T-helper 22 cell (primary cell): Measurements from ENCODE around the gene MC1R.
"Not testable (repeated sequence)": the region's sequence is repeated elsewhere in the genome, so short reads cannot be mapped to it uniquely, and the experiment has no call there.

Experiments used
- DNase-seq: peaks from one replicate; pipeline ENCODE4 v3.0.0-alpha.2; 2020; ENCODE audit warnings: low read depth

MC1R gene

DNA sequence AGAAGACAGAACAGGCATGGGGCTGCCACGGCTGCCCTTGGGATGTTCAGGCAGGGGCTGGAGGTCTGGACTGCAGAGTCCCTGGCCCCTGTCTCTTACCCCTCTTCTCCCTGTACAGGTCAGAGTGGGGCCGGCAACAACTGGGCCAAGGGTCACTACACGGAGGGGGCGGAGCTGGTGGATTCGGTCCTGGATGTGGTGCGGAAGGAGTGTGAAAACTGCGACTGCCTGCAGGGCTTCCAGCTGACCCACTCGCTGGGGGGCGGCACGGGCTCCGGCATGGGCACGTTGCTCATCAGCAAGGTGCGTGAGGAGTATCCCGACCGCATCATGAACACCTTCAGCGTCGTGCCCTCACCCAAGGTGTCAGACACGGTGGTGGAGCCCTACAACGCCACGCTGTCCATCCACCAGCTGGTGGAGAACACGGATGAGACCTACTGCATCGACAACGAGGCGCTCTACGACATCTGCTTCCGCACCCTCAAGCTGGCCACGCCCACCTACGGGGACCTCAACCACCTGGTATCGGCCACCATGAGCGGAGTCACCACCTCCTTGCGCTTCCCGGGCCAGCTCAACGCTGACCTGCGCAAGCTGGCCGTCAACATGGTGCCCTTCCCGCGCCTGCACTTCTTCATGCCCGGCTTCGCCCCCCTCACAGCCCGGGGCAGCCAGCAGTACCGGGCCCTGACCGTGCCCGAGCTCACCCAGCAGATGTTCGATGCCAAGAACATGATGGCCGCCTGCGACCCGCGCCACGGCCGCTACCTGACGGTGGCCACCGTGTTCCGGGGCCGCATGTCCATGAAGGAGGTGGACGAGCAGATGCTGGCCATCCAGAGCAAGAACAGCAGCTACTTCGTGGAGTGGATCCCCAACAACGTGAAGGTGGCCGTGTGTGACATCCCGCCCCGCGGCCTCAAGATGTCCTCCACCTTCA lies 16.2 kb downstream of the MC1R start:
- no peak for DNase-seq

DNA sequence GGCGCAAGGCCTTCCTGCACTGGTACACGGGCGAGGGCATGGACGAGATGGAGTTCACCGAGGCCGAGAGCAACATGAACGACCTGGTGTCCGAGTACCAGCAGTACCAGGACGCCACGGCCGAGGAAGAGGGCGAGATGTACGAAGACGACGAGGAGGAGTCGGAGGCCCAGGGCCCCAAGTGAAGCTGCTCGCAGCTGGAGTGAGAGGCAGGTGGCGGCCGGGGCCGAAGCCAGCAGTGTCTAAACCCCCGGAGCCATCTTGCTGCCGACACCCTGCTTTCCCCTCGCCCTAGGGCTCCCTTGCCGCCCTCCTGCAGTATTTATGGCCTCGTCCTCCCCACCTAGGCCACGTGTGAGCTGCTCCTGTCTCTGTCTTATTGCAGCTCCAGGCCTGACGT lies 17.0 kb downstream of the MC1R start:
- not testable (repeated sequence) for DNase-seq

DNA sequence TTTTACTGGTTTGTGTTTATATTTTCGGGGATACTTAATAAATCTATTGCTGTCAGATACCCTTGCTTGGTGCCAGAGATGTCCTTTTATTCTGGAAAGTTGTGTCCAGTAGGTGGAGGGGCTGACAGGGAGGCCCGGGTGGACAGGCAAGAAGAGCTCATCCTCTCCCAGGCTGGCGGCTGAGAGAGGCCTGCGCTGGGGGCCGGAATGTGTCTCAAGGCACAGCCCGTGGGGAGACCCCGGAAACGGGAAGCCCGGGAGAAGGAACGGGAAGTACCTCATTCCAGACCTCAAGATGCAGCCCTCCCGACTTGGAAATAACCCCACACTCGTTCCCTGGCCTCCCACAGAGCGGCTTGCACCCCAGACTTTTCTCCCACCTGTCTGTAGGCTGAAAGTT lies 17.4 kb downstream of the MC1R start:
- no peak for DNase-seq

DNA sequence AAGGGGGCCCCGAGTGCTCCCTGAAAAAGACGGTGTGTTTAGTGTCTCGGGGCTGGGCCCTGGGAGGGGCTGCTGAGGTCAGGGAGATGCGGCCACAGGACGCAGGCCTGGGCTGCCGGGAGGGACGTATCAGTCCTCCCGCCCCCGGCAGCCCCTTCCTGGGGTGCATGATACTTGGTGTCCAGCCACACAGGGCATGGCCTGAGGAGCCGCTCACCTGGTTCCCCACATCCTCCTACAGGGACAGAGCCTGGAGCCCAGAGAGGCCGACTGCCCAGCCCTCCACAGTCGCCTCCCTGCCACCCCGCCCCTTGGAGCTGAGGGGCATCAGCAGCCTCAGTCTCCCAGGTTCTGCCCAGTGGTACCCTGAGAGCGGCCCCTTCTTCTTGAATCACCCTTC lies 17.8 kb downstream of the MC1R start:
- no peak for DNase-seq

GRCh38 chr16:89936981-89937380 lies 18.3 kb downstream of the MC1R start:
- DNase-seq = no peak

DNA sequence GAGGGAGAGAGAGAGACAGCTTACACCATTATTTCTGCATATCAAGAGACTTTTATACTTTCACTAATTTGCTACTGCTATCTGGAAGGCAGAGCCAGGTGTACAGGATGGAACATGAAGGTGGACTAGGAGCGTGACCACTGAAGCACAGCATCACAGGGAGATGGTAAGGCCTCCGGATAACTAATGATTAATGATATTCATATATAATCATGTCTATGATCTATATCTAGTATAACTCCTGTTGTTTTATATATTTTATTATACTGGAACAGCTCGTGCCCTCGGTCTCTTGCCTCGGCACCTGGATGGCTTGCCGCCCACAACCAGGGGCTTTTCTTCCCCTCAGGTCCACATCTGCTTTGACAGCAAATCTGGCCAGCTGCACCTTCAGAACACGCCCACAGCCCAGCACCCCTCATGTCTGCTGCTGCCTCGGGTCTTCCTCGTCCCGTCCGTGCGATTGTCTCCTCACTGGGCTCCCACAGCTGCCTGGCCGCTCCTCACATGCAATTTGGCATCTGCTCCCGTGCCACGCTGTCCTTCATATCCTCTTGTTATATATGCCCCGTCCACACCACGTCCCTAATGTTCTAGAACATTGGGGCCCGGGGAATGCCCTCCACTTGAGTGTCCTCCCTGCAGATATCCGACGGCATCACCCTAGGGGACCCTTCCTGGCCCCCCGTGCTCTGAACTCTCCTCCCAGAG lies 19.7 kb downstream of the MC1R start:
- DNase-seq = no peak

DNA sequence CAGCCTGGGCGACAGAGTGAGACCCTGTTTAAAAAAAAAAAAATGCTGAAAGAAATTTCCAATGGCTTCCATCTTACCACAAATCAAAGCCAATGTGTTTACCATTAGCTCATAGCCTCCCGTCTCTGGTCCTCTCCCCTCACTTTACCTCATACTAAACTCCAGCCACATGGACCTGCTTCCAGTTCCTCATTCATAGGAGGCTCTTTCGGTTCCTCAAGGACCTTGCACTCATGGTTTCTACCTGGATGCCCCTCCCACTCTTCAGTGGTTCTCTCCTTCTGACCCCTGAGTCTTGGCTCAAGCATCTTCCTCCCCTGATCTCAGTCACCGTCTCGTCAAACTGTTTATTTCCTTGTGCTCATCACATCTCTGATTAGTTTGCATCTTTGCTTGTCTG lies 26.1 kb downstream of the MC1R start:
- DNase-seq = no peak

DNA sequence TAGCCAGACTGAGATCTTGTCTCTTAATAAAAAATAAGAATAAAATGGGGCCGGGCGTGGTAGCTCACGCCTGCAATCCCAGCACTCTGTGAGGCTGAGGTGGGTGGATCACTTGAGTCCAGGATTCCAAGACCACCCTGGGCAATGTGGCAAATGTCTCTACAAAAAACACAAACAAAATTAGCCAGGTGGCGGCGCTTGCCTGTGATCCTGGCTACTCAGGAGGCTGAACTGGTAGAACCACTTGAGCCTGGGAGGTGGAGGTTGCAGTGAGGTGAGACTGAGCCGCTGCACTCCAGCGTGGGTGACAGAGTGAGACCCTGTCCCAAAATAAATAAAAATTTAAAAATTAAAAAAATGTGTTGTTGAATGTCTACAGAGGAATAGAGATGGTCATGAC lies 27.0 kb downstream of the MC1R start:
- no peak for DNase-seq

DNA sequence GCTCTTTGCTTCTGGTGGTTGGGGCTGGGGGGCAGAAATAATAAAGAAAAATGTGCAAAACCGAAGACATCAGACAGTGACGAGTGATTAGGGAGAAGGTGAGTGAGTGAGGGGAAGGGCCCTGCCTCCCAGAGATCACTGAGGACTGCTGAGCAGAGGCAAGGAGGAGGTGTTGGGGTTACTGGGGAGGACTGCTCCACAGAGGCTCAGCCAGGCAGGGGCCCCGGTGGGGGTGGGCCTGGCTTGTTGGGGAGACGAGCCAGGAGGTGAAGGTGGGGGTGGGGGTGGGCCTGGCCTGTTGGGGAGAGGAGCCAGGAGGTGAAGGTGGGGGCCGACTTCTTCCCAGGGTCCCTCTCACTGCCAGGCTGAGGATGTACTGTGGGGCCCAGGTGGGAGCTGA lies 27.9 kb downstream of the MC1R start:
- DNase-seq = no peak

DNA sequence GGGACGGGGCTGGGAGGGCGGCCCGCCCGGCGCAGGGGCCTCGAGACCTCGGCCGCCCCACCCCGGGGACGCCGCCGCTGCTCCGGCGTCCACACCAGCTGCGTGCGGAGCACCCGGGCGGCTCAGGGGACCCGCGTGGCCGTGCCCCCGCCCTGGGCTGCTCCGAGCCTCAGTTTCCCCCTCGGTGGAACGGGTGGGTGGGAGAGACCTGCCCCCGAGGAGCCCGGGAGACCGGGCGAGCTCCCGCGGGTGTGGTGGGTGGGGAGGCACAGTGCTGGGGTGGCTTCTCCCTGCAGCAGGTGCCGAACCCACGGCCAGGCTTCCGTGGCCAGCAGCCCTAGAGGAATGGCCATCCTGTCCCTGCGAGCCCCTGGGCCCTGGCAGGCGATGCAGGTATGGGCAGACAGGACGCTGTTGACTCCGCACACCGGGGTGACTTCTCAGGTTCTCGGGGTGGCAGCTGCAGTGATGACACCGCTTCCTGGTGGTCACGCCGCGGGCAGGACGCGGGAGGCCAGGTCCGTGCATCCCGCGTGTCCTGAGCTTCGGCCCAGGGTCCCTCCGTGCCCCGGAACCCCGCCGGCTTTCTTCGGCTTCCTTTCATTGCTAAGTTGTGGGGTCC lies 30.6 kb downstream of the MC1R start:
- DNase-seq = no peak

- no peak for DNase-seq
Measured at GRCh38 chr16:89949756-89950155, 31.1 kb downstream of the MC1R start.

GRCh38 chr16:89951509-89951908 lies 32.8 kb downstream of the MC1R start:
- no peak for DNase-seq

DNA sequence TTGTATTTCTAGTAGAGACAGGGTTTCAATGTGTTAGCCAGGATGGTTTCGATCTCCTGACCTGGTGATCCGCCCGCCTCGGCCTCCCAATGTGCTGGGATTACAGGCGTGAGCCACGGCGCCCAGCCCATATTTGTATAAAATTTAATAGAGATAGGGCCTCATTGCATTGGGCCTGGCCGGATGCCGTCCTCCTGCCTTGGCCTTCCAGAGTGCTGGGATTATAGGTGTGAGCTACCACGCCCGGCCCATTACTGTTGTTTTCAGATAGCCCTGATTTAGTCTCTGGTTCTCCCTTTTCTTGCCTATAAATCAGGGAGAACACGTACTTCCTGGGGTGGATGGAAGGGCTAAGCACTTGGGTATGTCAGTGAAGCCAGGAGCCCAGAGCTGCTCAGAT lies 33.4 kb downstream of the MC1R start:
- DNase-seq = no peak

- no peak for DNase-seq
Measured at GRCh38 chr16:89952551-89952950, 33.9 kb downstream of the MC1R start.

DNA sequence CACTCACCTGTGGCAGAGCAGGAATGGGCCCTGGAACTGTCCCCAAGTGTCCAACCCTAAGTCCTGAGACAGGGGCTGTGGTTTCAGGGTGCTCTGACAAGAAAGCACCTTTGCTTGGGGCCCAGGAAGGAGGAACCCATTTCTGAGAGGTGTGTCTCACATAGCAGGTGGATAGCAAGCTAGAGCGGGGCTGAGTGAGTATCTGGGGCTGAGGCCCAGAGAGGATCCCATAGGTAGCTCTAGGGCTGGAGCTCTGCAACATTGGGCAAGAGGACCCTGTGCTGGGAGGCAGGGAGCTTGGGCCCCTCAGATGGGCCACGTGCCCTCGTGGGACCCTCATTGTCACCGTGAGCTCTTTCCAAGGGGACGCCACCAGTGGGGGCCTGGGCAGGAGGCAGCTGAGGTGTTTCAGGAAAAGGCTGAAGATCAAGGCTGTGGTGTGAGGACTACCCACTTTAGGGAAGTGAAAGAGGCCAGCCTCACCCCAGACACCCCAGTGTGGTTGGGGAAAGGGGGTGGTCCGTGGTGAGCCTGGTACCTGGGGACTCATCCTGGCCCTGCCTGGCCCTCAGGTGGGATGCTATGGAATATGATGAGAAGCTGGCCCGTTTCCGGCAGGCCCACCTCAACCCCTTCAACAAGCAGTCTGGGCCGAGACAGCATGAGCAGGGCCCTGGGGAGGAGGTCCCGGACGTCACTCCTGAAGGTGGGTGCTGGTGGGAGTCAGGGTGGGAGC lies 35.2 kb downstream of the MC1R start:
- no peak for DNase-seq

DNA sequence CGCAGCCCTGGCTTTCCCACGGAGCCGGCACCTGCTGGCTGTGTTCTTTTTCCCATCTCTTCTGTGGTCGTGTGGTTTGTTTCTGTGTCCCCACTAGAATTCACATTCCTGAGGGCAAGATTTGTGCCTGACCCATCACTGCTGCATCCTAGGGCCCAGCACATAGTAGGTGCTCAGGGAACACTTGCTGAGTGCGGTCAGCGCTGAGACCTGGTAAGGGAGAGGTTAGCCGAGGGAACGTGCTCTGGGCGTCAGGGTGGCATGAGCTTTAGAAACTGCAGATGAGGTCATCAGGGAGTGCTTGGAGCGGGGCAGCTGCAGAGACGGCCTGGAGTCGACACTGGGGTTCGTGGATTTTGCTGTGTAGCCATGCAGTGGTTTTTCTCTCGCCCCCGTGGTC lies 35.8 kb downstream of the MC1R start:
- DNase-seq = no peak

DNA sequence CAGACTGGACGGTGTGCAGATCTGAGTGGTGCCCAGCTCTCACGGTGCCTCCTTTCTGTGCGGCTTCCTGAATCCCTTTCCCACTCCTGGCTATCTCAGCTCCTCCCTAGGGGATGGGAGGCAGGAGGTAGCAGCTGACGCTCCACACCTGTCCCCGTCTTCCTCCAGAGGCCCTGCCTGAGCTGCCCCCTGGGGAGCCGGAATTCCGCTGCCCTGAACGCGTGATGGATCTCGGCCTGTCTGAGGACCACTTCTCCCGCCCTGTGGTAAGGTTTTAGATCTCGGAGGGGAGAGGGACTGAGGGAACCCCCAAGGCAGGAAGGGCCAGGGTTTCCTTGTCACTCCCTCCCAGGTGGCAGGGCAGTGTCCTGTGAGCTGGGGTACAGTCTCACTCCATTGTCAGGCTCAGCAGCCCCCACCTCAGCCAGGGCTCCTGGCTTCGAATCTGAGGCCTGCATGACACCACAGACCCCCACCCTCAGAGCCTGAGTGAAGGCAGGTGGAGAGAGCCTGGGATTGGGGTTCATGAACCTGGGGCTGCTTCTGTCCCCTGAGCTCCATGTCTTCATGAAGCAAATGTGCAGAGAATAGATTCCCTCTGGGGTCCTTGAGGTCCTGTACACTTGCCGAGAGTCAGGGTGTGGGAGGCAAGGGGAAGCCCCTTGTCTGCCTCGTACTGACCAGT lies 36.5 kb downstream of the MC1R start:
- no peak for DNase-seq

GRCh38 chr16:89956505-89957215 lies 38.0 kb downstream of the MC1R start:
- DNase-seq = no peak

DNA sequence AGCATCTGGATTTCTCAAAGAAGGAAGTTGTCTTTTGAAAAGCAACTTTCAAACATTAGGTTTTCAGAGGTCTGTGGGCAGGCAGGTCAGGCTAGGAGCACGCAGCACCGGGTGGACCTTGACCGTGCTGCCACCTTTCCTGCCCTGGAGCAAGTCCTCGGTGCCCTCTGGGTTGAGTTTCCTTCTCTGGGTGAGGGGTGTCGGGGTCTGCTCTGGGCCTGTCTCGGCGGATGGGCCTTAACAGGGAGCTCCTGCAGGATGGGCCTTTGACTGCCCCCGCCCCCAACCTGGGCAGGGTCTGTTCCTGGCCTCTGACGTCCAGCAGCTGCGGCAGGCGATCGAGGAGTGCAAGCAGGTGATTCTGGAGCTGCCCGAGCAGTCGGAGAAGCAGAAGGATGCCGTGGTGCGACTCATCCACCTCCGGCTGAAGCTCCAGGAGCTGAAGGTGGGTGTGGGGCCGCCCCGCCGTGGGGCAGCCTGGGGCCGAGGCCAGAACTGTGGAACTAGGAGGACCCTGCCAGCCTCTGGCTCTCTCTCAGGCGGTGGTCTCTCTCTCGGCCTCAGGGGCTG lies 38.6 kb downstream of the MC1R start:
- DNase-seq = no peak

- no peak for DNase-seq
Measured at GRCh38 chr16:89958068-89958467, 39.4 kb downstream of the MC1R start.

DNA sequence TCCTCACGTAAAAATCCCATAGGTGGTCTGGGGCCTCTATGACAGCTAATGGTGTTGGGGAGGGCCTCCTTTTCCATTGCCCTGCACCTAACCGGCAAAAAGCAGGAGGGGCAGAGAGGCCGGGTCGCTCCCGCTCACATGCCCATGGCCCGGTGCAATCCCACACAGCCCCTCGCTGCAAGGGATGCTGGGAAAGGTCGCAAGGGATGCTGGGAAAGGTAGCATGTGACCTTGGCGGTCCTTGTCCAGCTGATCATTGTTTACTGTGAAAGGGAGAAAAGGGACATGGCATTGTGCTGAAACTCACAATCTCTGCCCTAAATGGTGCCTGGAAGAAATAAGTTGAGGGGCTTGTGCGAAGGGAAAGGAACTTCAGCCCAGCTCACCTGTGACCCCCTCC lies 39.9 kb downstream of the MC1R start:
- no peak for DNase-seq
